Measurements from ENCODE around the gene KIF5C.

The KIF5C gene

GRCh38 chr2:148888003-148888501 is 13.0 kb downstream of the KIF5C start:
- DNase-seq: no peak

DNA sequence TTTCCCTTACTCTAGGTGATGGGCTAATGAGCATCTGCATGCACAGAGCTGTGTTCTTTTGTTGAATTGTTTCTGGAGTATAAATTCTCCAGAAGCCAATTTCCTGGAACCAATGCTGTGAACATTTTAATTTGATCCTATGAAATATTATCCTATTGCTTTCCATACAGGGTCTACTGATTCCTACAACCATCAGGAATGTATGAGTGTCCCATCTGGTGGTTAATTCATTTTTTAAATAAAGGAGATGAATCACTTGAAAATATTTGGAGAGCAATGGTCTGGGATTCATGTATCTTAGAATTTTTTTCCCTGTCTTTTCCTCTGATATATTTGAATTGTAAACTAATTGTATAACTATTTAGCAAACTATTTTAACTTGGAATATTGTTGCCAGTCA is 14.0 kb downstream of the KIF5C start:
- DNase-seq: no peak

GRCh38 chr2:148893906-148894305 is 18.9 kb downstream of the KIF5C start:
- DNase-seq: no peak

DNA sequence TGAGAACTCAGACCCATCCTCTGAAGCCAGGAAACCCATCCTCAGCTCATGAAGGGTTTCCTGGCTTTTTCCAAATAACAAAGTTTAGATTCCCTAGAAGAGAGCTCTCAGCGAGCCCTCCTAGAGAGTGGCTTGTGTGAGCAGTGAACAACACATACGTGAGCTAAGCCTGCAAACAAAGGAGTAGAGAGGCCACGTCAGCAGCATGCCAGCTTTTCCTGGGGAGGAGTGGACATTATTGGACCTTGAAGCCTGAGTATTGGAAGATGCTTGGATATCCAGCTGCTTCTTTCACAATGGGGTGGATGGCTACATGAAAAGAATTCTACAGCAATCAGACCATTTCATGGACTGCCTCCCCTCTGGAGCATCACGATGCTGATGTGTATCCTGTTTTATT is 21.1 kb downstream of the KIF5C start:
- DNase-seq: no peak

DNA sequence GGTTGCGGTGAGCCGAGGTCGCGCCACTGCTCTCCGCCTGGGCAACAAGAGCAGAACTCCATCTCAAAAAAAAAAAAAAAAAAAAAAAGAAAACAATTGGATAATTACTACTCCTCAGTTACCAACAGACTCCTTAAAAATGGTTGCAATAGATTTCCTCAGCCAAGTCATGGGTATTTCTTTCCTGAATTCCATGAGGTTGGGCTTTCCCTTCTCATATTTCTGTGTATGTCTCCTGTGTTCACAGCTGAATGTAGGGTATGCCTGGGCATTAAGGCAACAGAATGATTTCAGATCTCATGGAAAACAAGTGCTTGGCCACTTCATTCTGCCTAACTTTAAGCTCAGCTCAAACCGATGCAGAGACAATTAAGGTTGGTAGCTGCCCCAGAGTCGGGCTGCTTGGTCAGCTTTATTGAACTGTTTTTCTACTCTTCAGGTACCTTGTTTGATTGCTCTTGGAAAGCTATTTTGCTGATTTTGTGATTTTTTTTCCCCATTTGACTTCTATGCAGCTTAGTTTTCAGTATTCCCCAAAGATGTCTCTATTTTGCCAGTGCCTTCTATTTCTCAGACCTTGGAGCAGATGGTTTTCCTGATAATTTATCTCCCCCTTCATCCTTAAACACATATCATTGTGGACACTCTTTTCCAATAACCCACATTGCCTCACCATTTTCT is 24.8 kb downstream of the KIF5C start:
- DNase-seq: no peak

DNA sequence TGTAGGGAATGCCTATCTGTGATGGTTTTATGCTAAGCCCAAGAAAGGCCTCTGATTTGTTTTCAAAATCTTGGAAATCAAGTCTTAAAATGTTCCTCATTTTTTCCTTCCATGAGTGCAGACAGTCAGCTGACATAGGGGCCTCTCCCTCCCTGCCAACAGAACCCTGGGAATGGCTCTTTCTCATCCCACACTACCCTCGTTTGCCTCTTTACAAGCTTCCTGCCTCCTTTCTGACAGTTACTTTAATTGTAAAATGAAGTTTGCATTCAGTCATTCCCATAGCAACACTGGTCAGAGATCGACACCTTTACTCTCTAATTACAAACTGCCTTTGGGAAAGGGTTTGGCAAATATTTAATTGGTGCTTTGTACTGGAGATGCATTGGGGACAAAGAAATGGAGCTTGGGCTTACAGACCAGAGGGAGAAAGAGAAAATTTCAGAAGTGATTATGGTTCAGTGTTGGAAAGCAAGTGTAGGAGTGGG is 25.4 kb downstream of the KIF5C start:
- no peak for DNase-seq

- DNase-seq: no peak
These were observed 26.1 kb downstream of the KIF5C start for GRCh38 chr2:148901142-148901541.

DNA sequence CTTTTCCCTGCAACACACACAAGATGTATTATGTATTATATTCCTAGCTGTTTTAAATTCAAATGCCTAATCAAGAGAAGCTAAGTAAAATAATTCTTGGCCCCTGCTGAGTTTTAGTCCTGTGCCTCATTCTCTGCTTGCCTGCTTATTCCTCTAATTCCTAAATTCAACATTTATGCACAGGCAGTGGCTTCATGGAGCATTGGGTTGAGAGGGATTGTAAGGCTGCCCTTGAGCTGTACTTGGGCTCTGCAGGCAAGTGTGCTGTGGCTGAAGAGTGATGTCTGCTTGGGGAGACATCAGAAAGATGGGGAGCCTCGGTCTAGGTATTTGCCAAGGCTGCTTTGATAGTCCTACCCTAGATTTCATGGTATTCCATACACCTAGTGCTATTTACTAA is 27.8 kb downstream of the KIF5C start:
- DNase-seq: no peak

DNA sequence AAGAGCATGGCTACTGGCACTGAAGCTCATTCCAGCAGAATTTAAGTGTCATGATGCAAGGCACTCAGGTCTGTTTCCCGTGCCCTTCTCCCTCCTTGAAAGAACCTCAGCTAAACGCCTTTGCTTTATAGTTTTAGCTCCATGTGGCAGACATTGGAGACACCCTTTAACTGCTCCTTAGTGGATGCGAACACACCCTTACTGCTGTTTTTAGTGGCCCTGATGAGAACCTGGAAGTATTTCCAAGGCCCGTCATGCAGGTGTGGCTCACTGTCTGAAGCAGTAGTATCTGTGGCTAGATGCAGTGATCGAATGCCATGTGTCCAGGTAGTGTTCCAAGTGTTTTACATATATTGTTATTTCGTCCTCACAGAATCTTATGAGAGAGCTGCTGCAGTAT is 28.3 kb downstream of the KIF5C start:
- DNase-seq: no peak

DNA sequence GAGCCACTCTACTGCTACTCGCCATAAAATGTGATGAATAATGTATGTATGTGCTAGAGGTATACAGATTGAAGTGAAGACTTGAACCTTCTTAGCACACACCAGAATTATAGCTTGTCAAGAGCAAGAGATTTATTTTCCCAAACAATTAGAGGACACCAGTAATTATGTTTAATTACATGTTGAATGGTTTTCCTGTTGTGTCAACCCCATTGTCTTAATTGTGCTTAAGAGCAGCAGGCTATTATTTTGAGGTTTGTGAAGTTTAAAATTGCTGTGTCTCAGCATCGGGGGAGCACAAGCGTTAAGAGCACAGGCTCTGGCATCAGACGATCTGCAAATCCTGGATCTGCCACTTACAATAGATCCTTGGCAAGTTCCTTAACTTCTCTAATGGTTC is 29.0 kb downstream of the KIF5C start:
- DNase-seq: no peak

DNA sequence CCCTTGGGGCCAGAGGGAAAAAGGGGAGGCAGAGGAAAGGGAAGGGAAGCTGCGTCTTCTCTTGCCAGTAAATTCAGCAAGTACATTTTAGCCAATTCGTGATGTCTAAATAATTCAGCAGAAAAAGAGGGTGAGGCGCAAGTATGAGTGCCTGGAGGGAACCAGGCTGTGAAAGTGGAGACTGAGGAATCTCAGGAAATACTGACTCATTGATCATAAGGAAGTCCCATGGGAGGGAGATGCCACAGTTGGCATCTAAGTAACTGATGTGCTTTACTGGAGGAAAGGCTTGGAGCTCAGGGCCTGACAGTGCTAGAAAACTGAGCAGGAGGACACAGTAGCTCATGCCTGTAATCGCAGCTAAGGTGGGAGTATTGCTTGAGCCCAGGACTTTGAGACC is 31.1 kb downstream of the KIF5C start:
- peak; percentile 3 for DNase-seq

DNA sequence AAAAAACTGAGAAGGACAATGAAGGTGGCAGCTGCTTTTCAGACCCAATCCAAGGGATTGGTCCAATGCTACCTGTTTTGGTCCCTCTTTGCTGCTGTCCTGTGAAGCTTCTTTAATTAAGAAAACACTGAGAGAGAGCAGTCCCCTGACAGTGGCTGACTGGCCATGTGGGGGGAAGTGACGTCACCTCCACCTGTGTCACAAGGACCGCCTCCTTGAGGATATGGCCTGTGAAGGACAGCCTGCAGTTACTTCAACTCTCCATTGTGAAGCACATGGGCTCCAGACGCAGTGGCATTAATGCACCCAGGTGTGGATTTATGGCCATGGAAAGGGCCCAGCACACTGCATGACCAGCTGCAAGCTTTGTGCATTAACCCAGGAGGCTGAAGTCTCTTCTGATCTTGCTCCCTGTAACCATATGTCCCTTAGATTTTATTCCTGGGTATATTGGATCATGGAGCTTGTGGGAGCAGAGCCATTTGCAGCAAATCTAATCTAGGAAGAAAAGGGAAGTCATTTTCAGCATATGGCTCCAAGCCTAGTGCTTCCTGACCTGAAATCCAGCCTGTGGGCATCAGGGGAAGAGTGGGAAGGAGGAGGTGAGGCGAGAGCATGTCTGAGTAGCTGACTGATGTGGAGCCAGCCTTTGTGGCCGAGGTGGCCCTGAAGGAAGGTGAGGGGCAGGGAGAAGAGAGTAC is 32.2 kb downstream of the KIF5C start:
- no peak for DNase-seq

DNA sequence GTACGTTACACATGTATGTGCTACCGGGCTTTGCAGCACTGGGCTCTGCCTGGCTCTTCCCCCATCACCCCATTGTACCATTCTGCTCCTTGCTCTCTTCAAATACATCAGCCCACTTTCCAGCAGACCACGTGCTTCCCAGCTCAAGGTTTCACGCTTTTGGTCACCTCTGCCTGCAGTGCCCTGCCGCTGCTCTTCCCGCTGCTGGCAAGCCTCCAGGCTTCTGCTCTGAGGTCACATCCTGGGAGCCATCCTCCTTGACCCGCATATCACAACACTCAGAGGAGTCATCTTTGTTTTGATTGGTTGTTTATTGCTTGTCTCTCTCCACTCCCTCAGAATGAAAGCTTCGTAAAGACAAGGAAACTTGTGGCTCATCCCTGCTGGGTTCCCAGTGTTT is 34.1 kb downstream of the KIF5C start:
- DNase-seq: no peak

DNA sequence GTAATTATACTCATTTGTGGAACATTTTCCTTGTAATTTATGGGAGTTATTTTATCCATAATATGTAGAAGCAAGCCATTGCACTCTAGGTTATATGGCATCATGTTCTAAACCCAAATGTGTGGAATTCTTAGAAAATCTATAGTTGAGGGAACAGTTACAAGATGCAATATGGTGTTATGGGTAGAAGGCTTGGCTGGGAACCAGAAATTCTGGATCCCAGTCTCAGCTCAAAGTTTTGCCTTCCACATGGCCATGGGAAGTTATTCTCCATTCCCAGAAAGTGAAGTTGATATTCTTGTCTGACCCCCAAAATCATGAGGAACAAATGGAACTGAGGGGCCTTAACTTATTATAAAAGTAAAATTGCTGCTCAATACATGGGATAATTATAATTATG is 38.0 kb downstream of the KIF5C start:
- DNase-seq: no peak

GRCh38 chr2:148913492-148913891 is 38.5 kb downstream of the KIF5C start:
- DNase-seq: no peak

DNA sequence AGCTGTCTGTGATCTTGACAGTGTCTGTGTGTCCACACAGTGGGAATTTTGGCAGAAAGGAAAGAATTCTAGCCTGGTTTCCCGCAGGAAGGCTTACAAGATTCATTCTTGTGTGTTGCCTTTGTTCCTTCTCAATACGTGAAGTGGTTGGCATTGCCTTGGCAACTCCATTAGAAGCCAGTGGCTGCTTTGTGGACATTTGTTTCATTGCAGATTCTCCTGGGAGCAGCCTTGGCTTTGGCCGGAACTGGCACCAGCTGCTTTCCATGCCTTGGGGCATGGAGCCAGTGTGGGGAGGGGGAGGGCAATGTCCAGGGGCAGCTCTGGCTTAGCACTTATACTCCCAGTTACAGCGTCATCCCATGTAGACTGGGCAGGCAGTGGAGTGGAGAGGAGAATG is 39.4 kb downstream of the KIF5C start:
- no peak for DNase-seq

- DNase-seq: no peak
These were observed 42.4 kb downstream of the KIF5C start for GRCh38 chr2:148917431-148917830.

DNA sequence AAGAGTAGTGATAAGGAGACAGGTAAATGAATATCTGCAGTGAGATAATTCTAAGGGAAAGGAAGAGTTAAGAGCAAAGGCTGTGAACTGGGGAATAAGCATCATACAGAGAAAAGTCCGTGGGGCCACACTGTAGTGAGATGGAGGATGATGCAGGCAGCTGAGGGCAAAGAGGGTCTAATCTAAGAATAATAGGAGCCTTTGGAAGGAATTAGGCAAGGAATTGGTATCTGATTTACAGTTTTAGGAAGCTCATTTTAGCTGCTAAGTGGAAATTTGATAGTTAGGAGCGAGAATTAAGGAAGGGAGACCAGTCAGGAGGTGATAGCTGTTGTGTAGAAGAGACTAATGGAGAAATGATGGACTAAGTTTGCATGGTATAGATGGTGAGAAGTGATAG is 43.5 kb downstream of the KIF5C start:
- DNase-seq: no peak

DNA sequence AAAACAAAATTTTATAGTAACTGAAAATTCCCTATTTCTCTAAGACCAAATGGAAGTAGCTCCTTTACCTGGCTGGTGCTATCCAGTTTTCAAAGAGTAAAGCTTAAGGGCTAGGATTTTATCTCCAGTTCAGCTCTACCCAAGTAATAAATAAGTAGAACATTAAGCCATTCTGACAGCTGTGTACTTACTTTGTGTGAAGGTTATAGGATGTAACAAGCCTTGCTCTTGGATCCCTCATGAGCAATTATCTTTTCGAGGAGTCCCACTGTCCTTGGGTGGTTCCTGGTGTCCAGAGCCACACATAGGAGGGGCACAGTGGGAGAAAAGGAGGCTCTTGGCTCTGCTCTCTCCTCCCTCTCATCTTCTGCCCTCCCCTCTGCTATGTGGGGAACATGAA is 45.5 kb downstream of the KIF5C start:
- no peak for DNase-seq

- no peak for DNase-seq
These were observed 47.0 kb downstream of the KIF5C start for GRCh38 chr2:148922062-148922461.

DNA sequence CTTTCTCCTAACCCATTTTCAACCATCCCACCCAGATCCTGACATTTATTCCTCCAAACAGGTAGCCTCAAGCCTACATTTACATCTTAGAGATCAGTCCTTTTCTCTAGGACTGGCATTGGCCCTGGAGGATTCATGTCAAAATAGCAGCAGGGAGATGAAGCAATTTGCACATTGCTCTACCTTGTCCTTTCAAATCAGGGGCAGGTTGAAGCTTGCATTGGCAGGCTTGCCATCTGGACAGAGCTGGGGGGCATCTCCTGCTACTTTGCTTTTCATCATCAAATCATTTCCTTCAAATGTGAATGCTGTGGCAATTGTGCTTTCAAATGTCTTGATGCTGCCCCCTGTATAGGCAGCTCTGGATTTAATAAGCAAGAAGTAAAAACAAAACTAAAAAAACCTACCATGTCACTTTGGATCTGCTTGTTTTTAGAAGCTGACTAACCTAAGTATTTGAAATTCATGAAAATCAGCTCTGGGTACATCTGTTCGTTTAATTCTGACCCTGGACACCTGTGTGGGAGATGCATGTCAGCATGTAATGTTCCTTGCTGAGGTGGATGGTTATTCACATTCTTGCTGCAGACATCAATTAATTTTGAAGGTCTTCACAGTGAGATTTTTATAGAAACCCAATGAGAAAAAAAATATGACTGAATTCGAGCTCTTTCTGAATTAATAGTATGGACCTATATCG is 47.9 kb downstream of the KIF5C start:
- no peak for DNase-seq

- DNase-seq: no peak
These were observed 49.6 kb downstream of the KIF5C start for GRCh38 chr2:148924514-148925178.

DNA sequence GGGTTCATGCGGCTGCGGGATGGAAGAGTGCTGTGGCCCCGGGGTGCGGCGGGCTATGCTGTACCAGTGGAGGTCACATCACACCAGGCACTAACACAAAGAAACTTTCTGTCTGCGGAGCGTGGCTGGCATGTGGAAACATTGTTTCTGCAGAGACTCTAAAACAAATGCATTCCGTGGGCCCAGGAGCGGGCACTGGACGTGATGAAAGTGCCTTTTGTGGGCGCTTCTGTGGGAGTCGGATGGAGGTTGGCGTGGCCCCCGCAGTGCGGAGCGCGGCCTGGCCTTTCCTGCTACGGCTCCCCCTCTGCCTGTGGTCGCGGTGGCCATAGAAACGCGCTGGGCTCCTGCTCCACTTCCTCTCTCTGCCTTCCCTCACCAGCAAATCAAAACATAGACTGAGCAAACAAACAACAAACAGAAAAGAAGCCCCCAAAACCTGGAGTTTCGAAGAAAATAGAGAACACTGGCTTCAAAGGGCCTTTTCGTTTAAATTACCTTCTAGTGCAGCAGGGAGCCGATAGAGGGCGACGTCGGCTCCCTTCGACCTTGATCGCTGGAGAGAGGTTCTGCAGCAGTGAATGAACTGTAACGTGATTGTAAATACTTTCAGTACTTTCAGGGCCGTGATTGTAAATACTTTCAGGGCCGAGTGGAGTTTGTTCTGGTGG is 51.4 kb downstream of the KIF5C start:
- DNase-seq: no peak

Measured in NCI-H226 (cell line).